HG02970 (cell line): ENCODE data around the gene ENDOD1.

ENCODE experiments used
- ATAC-seq: cut with Tn5 transposase; IDR thresholded peaks from one replicate; pipeline ENCODE4 v1.9.1; 2021; ENCODE audit warnings: mild to moderate bottlenecking, moderate library complexity, moderate number of reproducible peaks; ENCODE audit not compliant: unreplicated experiment, low FRiP score

ENDOD1 gene

GRCh38 chr11:95156916-95157541 is 67.4 kb downstream of the ENDOD1 start:
- no peak for ATAC-seq

- no peak for ATAC-seq
Observed at GRCh38 chr11:95157824-95158223, 68.2 kb downstream of the ENDOD1 start.

GRCh38 chr11:95161248-95161647 is 71.6 kb downstream of the ENDOD1 start:
- ATAC-seq: no peak

GRCh38 chr11:95163106-95163505 is 73.5 kb downstream of the ENDOD1 start:
- no peak for ATAC-seq

- no peak for ATAC-seq
Observed at GRCh38 chr11:95165638-95166037, 76.0 kb downstream of the ENDOD1 start.

- ATAC-seq: no peak
Observed at GRCh38 chr11:95166781-95167180, 77.1 kb downstream of the ENDOD1 start.

GRCh38 chr11:95170294-95170693 is 80.6 kb downstream of the ENDOD1 start:
- no peak for ATAC-seq

- no peak for ATAC-seq
Observed at GRCh38 chr11:95175818-95176380, 86.3 kb downstream of the ENDOD1 start.
